HUES64 (cell line): ENCODE results near the gene STOML2.

ENCODE experiments used
- H3K27ac ChIP-seq: 2 replicates; pipeline ENCODE4 v1.7.0; 2013; ENCODE audit warnings: low read depth, low read length, inconsistent platforms
- H3K27me3 ChIP-seq: 2 replicates; pipeline ENCODE4 v1.6.1; 2013; ENCODE audit warnings: mild to moderate bottlenecking, low read length; ENCODE audit not compliant: insufficient read depth
- H3K36me3 ChIP-seq: 2 replicates; pipeline ENCODE4 v1.6.1; 2013; ENCODE audit warnings: mild to moderate bottlenecking, low read length; ENCODE audit not compliant: insufficient read depth
- H3K4me1 ChIP-seq: 2 replicates; pipeline ENCODE4 v1.6.1; 2013; ENCODE audit warnings: mild to moderate bottlenecking, low read length, moderate library complexity; ENCODE audit not compliant: insufficient read depth
- H3K4me3 ChIP-seq: 2 replicates; pipeline ENCODE4 v1.5.1; 2013; ENCODE audit warnings: mild to moderate bottlenecking, low read length, moderate library complexity
- H3K9ac ChIP-seq: 2 replicates; pipeline ENCODE4 v1.6.1; 2013; ENCODE audit warnings: mild to moderate bottlenecking, low read depth, low read length
- H3K9me3 ChIP-seq: 2 replicates; pipeline ENCODE4 v1.6.1; 2013; ENCODE audit warnings: low read depth, low read length; ENCODE audit not compliant: insufficient read depth
- whole genome bisulfite sequencing: fragments of 150-250, 120-280 bp; methylation state at CpG from one replicate; pipeline ENCODE4 v1.1.7; 2013; ENCODE audit warnings: missing lambda C conversion rate; 5-methylcytosine and 5-hydroxymethylcytosine counted together

The STOML2 gene

GRCh38 chr9:35051069-35051967 is 51.6 kb downstream of the STOML2 start:
- WGBS: 92% methylated on average over 6 of the region's 7 CpGs
- H3K9ac ChIP-seq: no peak overlapping the region
- H3K9me3 ChIP-seq: no peaks in the 10 kb centered on the region
- H3K4me3 ChIP-seq: no peak overlapping the region
- H3K36me3 ChIP-seq: peaks cover 49% of the 10 kb centered on the region
- H3K27me3 ChIP-seq: no peaks in the 10 kb centered on the region
- no peak overlapping the region for H3K27ac ChIP-seq
- no peaks in the 10 kb centered on the region for H3K4me1 ChIP-seq
